GM19372 (cell line): Measurements from ENCODE around the gene POLR3E.

Experiments
- ATAC-seq: cut with Tn5 transposase; IDR thresholded peaks from one replicate; pipeline ENCODE4 v1.9.1; 2021; ENCODE audit warnings: mild to moderate bottlenecking, low read depth, moderate library complexity; ENCODE audit not compliant: unreplicated experiment

The POLR3E gene

DNA sequence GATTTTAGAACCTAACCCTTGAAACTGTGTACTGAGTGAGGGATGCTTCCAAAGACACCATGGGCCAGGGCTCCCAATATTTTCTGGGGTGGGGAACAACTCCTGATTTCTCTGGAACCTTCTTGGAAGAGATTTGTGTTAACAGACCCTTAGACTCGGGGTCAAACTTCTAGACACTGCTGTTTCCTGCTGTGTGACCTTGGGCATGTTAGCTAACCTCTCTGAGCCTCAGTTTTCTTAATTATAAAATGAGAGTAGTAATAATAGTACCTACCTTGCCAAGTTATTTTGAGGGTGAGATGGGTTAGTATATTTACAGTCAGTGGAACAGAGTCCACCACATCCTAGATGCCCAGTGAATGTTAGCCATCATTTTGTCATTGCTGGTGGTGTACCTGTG, 18.8 kb downstream of the POLR3E start:
- ATAC-seq: no peak

DNA sequence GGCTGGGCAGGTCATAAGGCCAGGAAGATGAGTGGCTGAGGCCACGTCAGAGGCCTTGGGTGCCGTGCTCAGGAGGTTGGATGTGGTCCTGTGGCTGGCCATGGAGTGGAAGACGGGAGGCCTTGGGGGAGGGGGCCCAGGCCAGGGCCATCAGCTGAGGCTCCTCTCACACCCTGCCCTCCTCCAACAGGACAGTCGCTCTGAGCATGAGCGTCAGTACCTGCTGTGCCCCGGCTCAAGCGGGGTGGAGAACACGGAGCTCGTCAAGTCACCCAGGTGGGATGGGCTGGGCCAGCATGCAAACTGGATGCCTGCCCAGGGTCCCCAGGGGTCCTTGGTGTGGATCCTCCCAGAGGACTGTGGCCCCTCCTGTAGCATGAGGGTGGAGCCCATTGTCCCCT, 19.2 kb downstream of the POLR3E start:
- no peak for ATAC-seq

DNA sequence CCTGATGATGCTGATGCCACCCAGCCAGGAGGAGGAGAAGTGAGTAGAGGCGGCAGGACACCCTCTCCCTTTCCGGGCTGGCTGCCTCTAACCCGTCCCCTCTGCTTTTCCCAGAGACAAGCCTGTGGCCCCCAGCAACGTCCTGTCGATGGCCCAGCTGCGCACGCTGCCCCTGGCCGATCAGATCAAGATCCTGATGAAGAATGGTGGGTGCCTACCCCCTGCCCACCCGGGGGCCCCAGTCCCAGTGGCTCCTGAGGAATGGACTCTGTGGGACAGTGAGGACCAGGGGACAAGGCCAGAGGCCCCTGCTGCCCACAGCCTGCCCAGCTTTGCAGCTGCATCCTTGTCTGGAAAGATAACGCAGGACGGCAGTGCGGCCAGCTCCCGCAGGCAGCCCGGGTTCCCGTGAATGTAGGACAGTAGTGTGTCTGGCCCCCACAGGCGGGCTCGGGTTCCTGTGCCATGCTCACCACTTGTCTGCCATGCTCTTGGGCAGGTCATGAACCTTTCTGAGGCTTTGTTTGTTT, 19.9 kb downstream of the POLR3E start:
- no peak for ATAC-seq

DNA sequence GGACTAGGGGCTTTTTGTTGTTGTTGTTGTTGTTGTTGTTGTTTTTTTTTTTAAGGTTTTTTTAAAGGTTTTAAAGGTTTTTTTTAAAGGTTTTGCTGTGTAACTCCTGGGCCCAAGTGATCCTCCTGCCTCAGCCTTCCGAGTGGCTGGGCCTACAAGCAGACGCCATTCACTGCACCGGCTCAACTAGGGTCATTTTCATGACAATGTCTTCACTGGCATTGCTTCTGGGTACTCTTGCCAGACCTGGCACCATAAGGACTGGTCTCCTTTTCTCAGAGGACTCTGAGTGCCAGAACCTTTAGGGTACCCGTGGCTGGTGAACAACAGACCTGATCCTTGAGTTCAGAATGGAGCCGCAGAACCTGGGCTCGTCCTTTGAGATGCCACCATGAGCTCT, 20.4 kb downstream of the POLR3E start:
- ATAC-seq: no peak

DNA sequence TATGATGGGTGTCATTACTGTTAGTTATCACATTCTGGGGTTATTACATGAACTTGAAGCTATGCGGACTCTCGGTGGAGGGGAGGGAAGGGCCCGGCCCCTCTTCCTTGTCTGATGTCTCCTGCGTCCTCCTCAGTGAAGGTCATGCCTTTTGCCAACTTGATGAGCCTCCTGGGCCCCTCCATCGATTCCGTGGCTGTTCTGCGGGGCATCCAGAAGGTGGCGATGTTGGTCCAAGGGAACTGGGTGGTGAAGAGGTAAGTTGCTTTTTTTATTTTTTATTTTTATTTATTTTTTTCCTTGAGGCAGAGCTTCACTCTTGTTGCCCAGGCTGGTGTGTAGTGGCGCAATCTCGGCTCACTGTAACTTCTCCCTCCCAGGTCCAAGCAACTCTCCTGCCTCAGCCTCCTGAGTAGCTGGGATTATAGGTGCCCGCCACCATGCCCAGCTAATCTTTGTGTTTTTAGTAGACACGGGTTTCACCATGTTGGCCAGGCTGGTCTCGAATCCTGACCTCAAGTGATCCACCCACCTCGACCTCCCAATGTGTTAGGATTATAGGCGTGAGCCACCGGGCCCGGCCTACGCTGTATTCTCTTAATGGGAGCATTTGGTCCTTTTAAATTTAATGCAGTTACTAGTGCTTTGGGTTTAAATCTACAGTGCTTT, 21.6 kb downstream of the POLR3E start:
- ATAC-seq: no peak

DNA sequence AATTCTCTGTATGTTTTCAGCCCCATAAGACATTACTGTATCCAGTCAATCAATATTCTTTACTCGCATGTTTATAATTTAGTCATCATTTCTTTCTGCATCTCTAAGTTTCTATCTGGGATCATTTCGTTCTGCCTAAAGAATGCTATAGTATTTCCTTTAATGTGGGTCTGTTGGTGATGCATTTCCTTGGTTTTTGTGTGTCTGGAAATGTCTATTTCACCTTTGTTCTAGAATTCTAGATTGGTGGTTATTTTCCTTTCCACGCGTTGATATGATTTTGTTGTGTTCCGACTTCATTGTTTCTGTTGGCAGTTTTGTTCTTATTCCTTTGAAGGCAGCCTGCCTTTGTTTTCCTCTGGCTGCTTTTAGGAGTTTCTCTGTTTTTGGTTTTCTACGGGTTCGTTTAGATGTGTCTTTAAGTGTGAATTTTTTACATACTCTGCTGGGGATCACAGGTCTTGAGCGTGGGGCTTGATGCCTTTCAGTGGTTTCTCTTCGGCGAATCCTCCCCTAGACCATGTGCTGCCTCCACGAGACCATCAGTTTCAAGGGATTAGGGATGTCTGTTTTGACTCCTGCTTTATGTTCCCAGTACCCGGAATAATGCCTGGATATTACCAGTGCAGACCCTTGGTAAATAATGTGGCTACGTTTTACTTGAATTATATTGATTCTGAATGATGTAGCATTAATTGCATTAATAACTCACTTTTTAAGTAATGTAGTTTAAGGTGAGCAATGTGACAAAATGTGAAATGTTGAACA, 23.5 kb downstream of the POLR3E start:
- ATAC-seq: no peak

DNA sequence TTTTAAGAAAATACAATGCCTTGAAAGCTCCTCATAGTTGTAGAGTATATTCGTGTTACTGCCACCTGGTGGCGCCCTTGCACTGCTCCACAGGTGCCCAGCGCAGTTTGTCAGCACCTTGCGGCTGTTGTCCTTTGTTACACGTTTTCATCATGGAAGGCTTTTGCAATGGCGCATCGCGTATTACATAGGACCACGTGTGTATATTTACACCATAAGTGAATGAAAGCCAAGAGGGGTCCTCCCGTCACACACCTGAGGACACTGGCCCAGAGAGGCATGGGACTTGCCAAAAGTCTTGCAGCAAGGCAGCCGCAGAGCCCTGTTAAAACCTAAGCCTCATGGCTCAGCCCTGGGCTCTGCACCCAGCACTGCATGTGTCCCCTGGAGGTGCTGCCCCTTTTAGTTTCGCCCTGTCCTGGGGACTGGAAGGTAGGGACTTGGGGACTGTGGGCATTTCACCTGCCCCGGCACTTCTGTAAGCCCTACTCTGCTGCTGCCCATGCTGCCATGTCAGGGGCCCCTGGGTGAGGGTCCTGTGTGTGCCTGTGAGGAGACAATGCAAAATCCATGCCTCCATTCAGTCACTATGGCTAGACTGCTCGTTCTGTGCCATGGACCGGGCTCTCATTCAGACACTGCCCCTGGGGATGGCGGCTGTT, 24.3 kb downstream of the POLR3E start:
- ATAC-seq: no peak

DNA sequence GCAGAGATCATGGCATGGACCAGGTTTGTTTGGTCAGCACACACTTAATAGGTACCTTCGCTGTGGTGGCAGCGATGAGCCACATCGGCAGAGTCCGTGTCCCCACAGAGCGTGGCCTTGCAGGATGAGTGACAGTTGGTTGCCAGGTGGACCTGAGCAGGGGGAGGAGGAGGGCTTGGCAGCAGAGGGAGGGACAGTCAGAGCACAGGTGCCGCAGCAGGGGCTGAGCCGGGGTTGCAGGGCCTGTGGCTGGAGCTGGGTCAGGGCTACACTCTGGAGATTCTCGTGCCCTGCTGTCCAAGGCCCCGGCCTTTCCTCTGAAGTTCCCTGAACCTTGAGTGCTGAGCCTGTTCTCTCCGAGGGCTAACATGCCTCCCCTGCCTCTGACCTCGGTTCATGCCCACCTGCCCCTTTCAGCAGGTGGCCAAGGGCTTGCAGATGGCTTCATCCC, 24.8 kb downstream of the POLR3E start:
- ATAC-seq: no peak

DNA sequence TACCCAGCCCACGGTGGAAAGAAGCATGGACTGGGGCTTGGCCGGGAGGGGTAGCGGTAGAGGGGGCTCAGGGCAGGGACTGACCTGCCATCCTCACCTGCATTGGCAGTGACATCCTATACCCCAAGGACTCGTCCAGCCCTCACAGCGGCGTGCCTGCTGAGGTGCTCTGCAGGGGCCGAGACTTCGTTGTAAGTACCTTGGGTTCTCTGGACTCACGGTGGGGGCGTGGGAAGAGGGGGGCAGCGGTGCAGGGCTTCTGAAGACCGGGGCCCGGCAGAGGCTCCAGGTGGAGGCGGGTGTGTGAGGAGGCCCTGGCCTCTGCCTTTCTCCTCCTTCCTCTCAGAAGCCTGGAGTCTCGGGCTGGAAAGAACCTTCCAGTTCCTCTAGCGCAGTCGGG, 25.5 kb downstream of the POLR3E start:
- no peak for ATAC-seq

DNA sequence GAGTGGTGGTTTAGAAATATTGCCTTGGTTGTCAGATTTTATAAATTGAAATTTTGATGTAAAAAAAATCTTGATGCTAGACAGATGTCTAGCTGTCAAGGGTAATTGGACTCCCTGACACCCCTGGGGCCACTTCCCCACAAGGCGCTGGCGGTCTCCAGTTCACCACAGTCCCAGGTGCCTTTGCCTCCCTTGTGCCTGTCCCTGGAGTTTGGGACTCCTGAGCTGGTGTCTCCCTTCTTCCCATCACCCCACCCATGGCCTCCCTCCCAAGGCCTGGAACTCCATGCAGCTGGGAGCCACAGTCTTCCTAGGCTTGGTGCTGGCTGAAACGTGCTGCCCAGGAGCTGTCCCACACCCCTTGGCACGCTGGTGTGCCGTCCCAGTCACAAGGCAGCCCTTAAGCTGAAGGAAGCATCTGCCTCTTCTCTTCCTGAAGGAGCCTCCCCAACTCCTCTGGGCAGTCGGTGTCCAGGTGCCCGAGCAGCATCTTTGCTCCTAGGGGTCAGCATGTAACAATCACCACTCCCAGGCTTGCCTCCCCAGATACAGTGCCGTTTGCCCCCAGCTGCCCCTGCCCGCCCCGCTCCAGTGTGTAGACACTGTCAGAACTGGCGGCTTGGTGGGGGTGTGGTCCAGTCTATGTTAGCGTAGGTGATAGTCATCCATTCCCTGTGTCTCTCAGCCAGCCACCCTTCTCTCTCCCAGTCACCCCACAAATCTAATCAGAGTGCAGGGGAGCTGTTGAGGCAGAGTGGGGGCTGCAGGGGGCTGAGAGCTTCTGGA, 26.2 kb downstream of the POLR3E start:
- no peak for ATAC-seq

DNA sequence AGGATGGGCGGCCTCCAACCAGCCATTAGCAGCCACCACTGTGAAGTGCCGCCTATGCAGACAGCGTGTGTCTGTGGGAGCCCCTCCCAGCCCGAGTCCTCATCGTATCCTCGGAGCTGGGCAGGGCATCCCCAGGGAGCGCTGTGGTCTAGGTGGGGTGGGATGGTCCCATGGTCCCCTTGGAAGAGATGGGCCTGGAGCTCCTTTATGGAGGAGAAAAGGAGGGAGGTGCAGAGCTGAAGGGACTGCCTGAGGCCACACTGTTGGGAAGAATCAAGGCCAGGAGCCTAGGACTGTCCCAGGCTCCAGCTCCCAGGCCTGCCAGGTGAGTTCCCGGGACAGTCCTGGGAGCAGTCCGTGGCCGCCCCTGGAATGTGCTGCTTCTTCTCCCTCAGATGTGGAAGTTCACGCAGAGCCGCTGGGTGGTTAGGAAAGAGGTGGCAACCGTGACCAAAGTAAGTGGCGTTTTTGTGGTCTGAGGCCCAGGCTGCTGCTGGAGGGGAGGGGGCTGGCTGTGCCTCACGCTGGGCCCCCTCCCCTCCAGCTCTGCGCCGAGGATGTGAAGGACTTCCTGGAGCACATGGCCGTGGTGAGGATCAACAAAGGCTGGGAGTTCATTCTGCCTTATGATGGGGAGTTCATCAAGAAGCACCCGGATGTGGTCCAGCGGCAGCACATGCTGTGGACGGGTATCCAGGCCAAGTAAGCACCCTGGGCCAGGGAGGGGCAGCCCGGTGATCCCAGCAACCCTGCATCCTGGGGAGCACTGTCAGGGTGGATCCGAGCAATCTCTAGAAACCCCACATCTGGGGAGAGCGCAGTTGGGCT, 27.0 kb downstream of the POLR3E start:
- no peak for ATAC-seq

DNA sequence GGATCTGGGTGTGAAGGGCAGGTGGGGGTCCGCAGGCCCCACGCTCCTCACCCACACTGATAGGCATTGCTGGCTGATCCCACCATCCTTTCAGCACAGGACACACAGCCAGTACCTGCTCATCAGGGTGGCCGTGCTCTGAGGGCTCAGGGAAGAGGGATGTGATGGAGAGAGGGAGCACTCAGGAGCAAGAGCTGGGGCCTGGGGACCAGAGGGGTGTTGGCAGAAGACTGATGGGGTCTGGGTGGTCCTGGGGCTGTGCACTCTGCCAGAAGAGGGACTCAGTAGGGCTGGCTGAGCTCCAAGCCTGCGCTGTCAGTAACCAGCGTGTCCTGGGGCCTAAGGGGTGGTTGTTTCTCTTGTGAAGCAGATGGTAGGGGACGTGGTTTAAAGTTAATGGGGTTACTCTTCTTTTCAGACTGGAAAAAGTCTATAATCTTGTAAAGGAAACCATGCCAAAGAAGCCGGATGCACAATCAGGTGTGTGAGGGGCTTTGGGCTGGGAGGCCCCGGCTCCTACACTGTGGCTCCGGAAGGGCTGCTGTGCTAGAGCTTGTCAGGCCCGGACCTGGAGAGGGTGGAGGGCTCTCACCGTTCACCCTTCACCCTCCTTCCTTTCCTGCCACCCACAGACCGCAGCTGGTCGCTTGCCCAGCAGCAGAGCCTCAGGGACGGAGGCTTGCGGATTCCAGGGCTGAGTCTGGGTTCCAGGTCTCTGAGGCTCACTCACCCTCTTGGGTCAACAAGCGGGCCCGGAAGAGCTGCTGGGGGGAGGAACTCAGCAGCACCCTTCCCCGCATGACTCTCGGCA, 27.8 kb downstream of the POLR3E start:
- ATAC-seq: no peak

DNA sequence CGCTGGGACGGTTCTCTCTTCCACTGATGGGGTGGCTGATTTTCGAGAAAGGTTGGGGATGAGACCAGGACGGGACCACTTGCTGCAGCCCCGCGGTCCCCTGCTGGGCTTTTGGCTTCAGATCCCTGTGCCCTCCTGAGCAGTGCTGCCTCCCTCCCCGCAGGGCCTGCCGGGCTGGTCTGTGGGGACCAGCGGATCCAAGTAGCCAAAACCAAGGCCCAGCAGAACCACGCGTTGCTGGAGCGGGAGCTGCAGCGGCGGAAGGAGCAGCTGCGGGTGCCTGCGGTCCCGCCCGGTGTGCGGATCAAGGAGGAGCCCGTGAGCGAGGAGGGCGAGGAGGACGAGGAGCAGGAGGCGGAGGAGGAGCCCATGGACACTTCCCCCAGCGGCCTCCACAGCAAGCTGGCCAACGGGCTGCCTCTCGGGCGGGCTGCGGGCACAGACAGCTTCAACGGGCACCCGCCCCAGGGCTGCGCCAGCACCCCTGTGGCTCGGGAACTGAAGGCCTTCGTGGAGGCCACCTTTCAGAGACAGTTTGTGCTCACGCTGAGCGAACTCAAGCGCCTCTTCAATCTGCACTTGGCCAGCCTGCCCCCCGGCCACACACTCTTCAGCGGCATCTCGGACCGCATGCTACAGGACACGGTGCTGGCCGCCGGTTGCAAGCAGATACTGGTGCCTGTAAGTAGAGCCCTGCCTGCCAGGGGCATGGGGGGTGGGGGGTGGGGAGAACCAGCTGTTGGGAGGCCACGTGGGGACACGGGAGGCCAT, 28.6 kb downstream of the POLR3E start:
- no peak for ATAC-seq

DNA sequence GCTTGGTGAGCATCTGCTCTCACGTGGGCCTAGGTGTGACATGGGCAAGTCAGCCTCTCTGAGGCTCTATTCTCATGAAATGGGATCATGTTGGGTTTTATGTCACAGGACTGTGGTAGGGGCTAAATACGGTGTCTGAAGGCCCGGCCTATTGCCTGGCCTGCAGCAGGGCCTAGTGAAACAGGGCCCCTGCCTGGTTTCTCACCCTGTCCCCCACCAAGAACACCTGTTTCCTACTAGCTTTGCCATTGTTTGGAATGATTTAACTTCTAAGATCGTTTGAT, 29.1 kb downstream of the POLR3E start:
- no peak for ATAC-seq

DNA sequence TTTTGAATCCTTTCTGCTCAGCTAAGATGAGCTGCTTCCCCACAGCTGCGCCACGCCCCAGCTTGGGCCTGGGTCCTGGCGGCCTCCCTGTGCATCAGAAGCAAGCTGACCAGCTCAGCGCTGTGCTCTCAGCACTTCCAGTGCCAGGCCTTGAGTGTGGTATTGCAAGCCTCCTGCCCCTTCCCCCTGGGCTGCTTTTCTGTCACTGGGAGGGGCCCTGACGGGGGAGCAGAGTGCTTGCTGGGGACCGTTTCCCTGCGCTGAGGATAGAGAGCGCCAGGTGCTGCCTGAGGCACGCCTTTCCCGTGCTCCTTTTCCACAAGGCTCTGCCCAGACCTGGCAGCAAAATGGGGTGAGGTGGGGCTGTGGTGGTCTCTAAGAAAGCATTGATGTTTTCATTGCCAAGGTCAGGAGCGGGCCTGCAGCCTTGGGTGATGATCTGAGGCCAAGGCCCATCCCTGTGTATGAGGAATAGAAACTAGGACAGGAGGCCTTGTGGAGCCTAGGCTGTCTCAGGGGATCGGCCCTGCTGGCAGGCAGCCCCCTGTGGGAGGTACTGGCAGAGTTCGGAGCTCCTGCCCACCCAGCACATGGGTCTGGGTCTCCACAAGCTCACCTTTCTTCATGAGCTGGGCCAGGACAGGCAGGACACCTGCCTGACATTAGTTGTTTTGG, 29.7 kb downstream of the POLR3E start:
- ATAC-seq: no peak

DNA sequence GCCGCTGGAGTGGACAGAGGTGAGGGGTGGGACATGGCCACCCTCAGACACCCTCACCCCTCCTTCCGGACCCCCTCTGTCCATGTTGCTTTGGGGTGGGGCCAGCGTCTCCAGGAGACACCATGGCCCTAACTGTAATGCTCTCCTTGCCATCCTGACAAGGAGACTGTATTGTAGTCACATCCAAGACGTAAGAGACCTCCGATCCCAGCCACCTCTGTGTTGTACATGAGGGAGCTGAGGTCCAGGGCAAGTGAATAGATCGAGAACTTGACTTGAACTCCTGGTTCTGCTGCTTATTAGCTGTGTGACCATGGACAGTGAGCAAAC, 30.2 kb downstream of the POLR3E start:
- no peak for ATAC-seq

DNA sequence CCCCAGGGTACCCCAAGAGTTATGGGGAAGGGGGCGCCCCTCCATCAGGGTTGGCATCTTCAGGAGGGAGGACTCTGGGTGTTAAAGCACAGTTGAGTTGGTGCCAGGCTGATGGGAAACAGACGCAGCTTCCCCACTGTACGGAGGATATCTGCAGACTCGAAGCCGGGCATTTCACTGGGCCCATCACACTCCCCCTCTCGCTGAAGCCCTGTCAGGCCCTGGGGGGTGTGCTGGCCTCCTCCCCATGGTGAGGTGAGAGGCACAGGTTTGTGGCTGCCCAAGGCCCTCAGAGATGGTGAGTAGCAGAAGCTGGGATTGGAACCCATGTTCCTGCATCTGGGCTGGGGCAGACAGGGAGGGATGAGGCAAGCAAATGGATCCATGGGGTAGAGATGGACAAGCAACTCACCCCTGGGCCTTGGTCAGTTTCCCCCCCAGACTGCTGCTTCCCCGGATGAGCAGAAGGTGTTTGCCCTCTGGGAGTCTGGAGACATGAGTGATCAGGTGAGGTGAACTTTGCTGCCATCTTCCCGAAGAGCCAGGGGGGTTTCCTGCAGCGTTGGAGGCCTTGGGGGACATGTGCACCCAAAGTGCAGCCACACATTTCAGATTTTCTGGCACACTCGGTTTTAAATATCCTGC, 31.0 kb downstream of the POLR3E start:
- ATAC-seq: no peak
